Esophagus muscularis mucosa (tissue), 4 donors: Measurements from ENCODE around the gene FBXL7.

ENCODE experiments used
- EP300 ChIP-seq: sonication (generic); formaldehyde crosslinking; IDR thresholded peaks from one replicate; pipeline ENCODE4 v1.6.1; 2017; ENCODE audit warnings: antibody characterized with exemption
- POLR2A ChIP-seq: fragments of 450-650 bp; IDR thresholded peaks from one replicate; pipeline ENCODE4 v1.6.1; 2017; ENCODE audit warnings: antibody characterized with exemption, moderate library complexity, mild to moderate bottlenecking, low read depth
- POLR2AphosphoS5 ChIP-seq, 2 donors: sonication (generic); formaldehyde crosslinking; IDR thresholded peaks; one replicate each; pipeline ENCODE4 v1.6.1; 2017; ENCODE audit warnings: antibody characterized with exemption in 2 of 2
- TF ChIP-seq, protein P1 (sequence below), 3 experiments: fragments of 200-600 bp in 2 of 3; fragments of 450-650 bp in 1 of 3; sonication (generic) in 2 of 3; IDR thresholded peaks; one replicate each; pipeline ENCODE4 v1.5.1; 2017 to 2019; ENCODE audit warnings: antibody characterized with exemption in 3 of 3, mild to moderate bottlenecking in 2 of 3, moderate library complexity in 1 of 3

DNA sequence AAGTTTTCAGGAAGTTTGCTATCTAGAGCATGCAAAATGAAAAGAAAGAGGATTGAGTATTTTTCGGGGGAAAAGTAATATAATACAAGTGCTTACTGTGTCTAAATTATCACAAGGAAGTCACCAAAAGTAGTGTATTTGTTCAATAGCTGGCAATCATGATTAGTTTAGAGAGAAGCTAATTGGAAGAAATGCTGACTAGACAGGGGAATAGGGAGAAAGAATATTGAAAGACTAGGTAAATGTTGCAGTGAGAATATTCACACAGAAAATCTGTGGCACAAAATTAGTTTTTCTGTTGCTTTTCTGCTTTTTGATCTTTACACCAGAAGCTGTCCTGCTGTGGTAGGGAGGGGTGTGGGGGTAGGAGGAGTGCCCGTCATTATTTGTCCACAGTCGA is 440.9 kb downstream of the FBXL7 start:
- TF ChIP-seq, protein P1, sequence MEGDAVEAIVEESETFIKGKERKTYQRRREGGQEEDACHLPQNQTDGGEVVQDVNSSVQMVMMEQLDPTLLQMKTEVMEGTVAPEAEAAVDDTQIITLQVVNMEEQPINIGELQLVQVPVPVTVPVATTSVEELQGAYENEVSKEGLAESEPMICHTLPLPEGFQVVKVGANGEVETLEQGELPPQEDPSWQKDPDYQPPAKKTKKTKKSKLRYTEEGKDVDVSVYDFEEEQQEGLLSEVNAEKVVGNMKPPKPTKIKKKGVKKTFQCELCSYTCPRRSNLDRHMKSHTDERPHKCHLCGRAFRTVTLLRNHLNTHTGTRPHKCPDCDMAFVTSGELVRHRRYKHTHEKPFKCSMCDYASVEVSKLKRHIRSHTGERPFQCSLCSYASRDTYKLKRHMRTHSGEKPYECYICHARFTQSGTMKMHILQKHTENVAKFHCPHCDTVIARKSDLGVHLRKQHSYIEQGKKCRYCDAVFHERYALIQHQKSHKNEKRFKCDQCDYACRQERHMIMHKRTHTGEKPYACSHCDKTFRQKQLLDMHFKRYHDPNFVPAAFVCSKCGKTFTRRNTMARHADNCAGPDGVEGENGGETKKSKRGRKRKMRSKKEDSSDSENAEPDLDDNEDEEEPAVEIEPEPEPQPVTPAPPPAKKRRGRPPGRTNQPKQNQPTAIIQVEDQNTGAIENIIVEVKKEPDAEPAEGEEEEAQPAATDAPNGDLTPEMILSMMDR (IDR thresholded peaks at IDR 0.05): no peak
- TF ChIP-seq POLR2A (no peak), POLR2AphosphoS5 (IDR thresholded peaks at IDR 0.05) (no peak), EP300 (no peak)
